GM23338 (cell line): ENCODE data around the gene FLOT2. TPM values are rescaled to one million over a fixed set of nuclear protein-coding genes. Genes with fewer than 3 reads are reported as not detected.

ENCODE experiments used
- ATAC-seq: fragments of 200-7000 bp; cut with Tn5 transposase; 3 replicates; pipeline ENCODE4 v1.9.1; 2020
- DNase-seq: peaks from one replicate; pipeline ENCODE4 v3.0.0-alpha.2; 2015; ENCODE audit warnings: low spot score
- H2AFZ ChIP-seq: fragments of 200-600 bp; sonication (generic); 2 replicates; pipeline ENCODE4 v1.8.0; 2016; ENCODE audit warnings: antibody characterized with exemption, mild to moderate bottlenecking, moderate library complexity
- H3F3A ChIP-seq: fragments of 200-600 bp; sonication (generic); replicated peaks from 2 replicates; pipeline ENCODE4 v1.8.0; 2017; ENCODE audit warnings: antibody characterized with exemption, mixed run types, low read depth
- H3K27ac ChIP-seq: fragments of 200-600 bp; sonication (generic); 2 replicates; pipeline ENCODE4 v1.6.1; 2016; ENCODE audit warnings: low read depth
- H3K27me3 ChIP-seq: fragments of 200-600 bp; sonication (generic); 2 replicates; pipeline ENCODE4 v1.8.0; 2016; ENCODE audit warnings: mild to moderate bottlenecking, mixed run types, moderate library complexity; ENCODE audit not compliant: insufficient read depth
- H3K36me3 ChIP-seq: fragments of 200-600 bp; sonication (generic); 2 replicates; pipeline ENCODE4 v1.8.0; 2016; ENCODE audit warnings: mild to moderate bottlenecking; ENCODE audit not compliant: insufficient read depth
- H3K4me1 ChIP-seq: fragments of 200-600 bp; sonication (generic); 2 replicates; pipeline ENCODE4 v1.8.0; 2016; ENCODE audit warnings: mild to moderate bottlenecking, moderate library complexity; ENCODE audit not compliant: insufficient read depth
- H3K4me2 ChIP-seq: fragments of 200-600 bp; sonication (generic); 2 replicates; pipeline ENCODE4 v1.7.1; 2017; ENCODE audit warnings: mixed run types
- H3K4me3 ChIP-seq: fragments of 200-600 bp; sonication (generic); 2 replicates; pipeline ENCODE4 v1.6.1; 2016; ENCODE audit warnings: mixed run types
- H3K79me2 ChIP-seq: fragments of 200-600 bp; sonication (generic); replicated peaks from 2 replicates; pipeline ENCODE4 v1.8.0; 2017; ENCODE audit warnings: mild to moderate bottlenecking; ENCODE audit not compliant: insufficient read depth
- H3K9me2 ChIP-seq: fragments of 200-600 bp; sonication (generic); 2 replicates; pipeline ENCODE4 v1.8.0; 2017; ENCODE audit not compliant: insufficient read depth
- H4K20me1 ChIP-seq: fragments of 200-600 bp; sonication (generic); replicated peaks from 2 replicates; pipeline ENCODE4 v1.8.0; 2017; ENCODE audit warnings: mild to moderate bottlenecking; ENCODE audit not compliant: insufficient read depth
- H3K27ac Mint-ChIP-seq: 2 replicates; pipeline ENCODE4 v1.8.0; 2020; ENCODE audit warnings: inconsistent platforms, mild to moderate bottlenecking, moderate library complexity, mixed read lengths
- H3K27me3 Mint-ChIP-seq: 3 replicates; pipeline ENCODE4 v1.8.0; 2022; ENCODE audit warnings: low read depth, mild to moderate bottlenecking, moderate library complexity, mixed read lengths, inconsistent platforms; ENCODE audit not compliant: insufficient read depth, poor library complexity
- H3K36me3 Mint-ChIP-seq: 3 replicates; pipeline ENCODE4 v1.8.0; 2021; ENCODE audit warnings: low read depth, mild to moderate bottlenecking, inconsistent platforms, moderate library complexity, mixed read lengths
- H3K4me1 Mint-ChIP-seq: 3 replicates; pipeline ENCODE4 v1.8.0; 2020; ENCODE audit warnings: mild to moderate bottlenecking, inconsistent platforms, mixed read lengths
- H3K4me3 Mint-ChIP-seq: 3 replicates; pipeline ENCODE4 v1.8.0; 2021; ENCODE audit warnings: moderate library complexity, mild to moderate bottlenecking, inconsistent platforms, mixed read lengths
- H3K9me3 Mint-ChIP-seq: 3 replicates; pipeline ENCODE4 v1.8.0; 2020; ENCODE audit warnings: moderate library complexity, mild to moderate bottlenecking, inconsistent platforms, mixed read lengths
- CREB1 ChIP-seq: fragments of 250-450 bp; sonication (Bioruptor Pico); IDR thresholded peaks from 2 replicates; pipeline ENCODE4 v1.5.0; 2020; ENCODE audit warnings: low read depth, mild to moderate bottlenecking, moderate library complexity
- CTCF ChIP-seq, 2 experiments: fragments of 200-600 bp in 1 of 2; sonication (generic) in 1 of 2; conservative IDR thresholded peaks; 2 replicates each; pipeline versions ENCODE4 v1.5.1 to v1.6.1; 2016 to 2017; ENCODE audit warnings: antibody characterized with exemption in 2 of 2, low read depth in 2 of 2, mild to moderate bottlenecking in 2 of 2, moderate library complexity in 1 of 2
- EZH2phosphoT487 ChIP-seq: fragments of 200-600 bp; sonication (generic); IDR thresholded peaks from one replicate; pipeline ENCODE4 v1.8.1; 2018; ENCODE audit warnings: antibody characterized with exemption; ENCODE audit not compliant: unreplicated experiment
- JUNB ChIP-seq: IDR thresholded peaks from one replicate; pipeline ENCODE4 v1.6.1; 2016; ENCODE audit warnings: antibody characterized with exemption; ENCODE audit not compliant: unreplicated experiment
- NANOG ChIP-seq: IDR thresholded peaks from 2 replicates; pipeline ENCODE4 v1.6.1; 2016; ENCODE audit warnings: antibody characterized with exemption, borderline replicate concordance
- POLR2AphosphoS5 ChIP-seq: IDR thresholded peaks from 2 replicates; pipeline ENCODE4 v1.6.1; 2016; ENCODE audit warnings: antibody characterized with exemption, low read depth
- REST ChIP-seq: IDR thresholded peaks from one replicate; pipeline ENCODE4 v1.6.1; 2018; ENCODE audit warnings: antibody characterized with exemption; ENCODE audit not compliant: unreplicated experiment
- STAT1 ChIP-seq: IDR thresholded peaks from one replicate; pipeline ENCODE4 v1.6.1; 2016; ENCODE audit warnings: antibody characterized with exemption; ENCODE audit not compliant: unreplicated experiment
- ZNF114 ChIP-seq: fragments of 250-450 bp; sonication (Bioruptor Pico); IDR thresholded peaks from 2 replicates; pipeline ENCODE4 v1.5.0; 2020; ENCODE audit warnings: mild to moderate bottlenecking, moderate library complexity
- ZNF331 ChIP-seq: fragments of 250-450 bp; sonication (Bioruptor Pico); IDR thresholded peaks from 2 replicates; pipeline ENCODE4 v1.5.0; 2020; ENCODE audit warnings: low read depth, mild to moderate bottlenecking, moderate library complexity
- ZNF462 ChIP-seq: fragments of 250-450 bp; sonication (Bioruptor Pico); IDR thresholded peaks from 2 replicates; pipeline ENCODE4 v1.5.0; 2020; ENCODE audit warnings: mild to moderate bottlenecking, moderate library complexity
- polyA plus RNA-seq: library from polyadenylated mRNA; unstranded; fragments of >200 nt; fragmentation: Nextera tagmentation; extraction: Ambion mirVana; gene quantifications from 2 replicates; pipeline ENCODE4 v1.2.1, GENCODE V29; 2016
- total RNA-seq: library from RNA; depleted of rRNA; stranded (reverse); fragments of >200 nt; shearing (Covaris generic); gene quantifications from 2 replicates; pipeline ENCODE4 v1.2.3, GENCODE V29; 2014
- TF ChIP-seq, protein P1 (sequence below): IDR thresholded peaks from 2 replicates; pipeline ENCODE4 v1.6.1; 2016; ENCODE audit warnings: antibody characterized with exemption

FLOT2 gene
- total and polyA plus RNA-seq, 2 experiments from 2014 or later: 49.8 to 66.1 TPM

GRCh38 chr17:28887871-28888471 lies 9.6 kb downstream of the FLOT2 start (continued):
- no peak for TF ChIP-seq POLR2AphosphoS5
- no peak for TF ChIP-seq NANOG
- TF ChIP-seq ZNF331 (CRISPR knock-in tag): no peak
- TF ChIP-seq CREB1: no peak
- TF ChIP-seq JUNB: no peak
- TF ChIP-seq STAT1: no peak
- TF ChIP-seq ZNF114: no peak
- TF ChIP-seq, protein P1, sequence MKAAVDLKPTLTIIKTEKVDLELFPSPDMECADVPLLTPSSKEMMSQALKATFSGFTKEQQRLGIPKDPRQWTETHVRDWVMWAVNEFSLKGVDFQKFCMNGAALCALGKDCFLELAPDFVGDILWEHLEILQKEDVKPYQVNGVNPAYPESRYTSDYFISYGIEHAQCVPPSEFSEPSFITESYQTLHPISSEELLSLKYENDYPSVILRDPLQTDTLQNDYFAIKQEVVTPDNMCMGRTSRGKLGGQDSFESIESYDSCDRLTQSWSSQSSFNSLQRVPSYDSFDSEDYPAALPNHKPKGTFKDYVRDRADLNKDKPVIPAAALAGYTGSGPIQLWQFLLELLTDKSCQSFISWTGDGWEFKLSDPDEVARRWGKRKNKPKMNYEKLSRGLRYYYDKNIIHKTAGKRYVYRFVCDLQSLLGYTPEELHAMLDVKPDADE: no peak
- no peak for TF ChIP-seq CTCF (conservative IDR thresholded peaks at IDR 0.05; ENCODE audit: low read depth in 2 of 2)
- no peak for TF ChIP-seq EZH2phosphoT487

DNA sequence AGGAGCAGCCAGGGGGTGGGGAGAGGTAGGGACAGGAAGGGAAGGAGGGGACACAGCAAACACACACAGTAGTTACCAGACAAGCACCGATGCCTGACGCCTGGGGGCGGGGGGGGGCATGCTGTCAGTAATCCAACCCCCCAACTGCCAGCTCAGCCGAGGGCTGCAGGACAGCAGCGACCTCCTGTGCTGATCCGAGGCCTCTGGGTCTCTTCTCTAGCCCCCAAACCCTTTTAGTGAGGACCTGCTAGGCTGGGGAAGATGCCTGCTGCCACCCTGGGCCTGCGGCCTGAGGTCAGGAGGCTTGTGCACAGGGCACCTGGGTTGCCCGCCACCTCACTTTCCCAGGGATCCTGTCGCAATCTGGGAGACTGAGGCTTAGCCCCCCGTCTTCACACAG lies 11.6 kb downstream of the FLOT2 start:
- Mint-ChIP-seq H3K9me3 (no peaks in the 10 kb centered on the region), H3K27ac (no peak overlapping the region)
- no peak overlapping the region for H3K4me2 ChIP-seq
- no peak for TF ChIP-seq CREB1
- TF ChIP-seq REST: no peak
- TF ChIP-seq ZNF331 (CRISPR knock-in tag): no peak
- TF ChIP-seq JUNB: no peak
- TF ChIP-seq ZNF462 (CRISPR knock-in tag): no peak
- TF ChIP-seq POLR2AphosphoS5: no peak
- TF ChIP-seq ZNF114: no peak
- TF ChIP-seq STAT1: no peak

More for the DNA sequence above, 11.6 kb downstream of the FLOT2 start:
- no peaks in the 10 kb centered on the region; the same call in 1 of the 2 replicates for H3K36me3 ChIP-seq
- Mint-ChIP-seq H3K4me1 (peaks cover 18% of the 10 kb centered on the region), H3K27me3 (peaks cover 17% of the 10 kb centered on the region), H3K4me3 (no peak overlapping the region), H3K36me3 (peaks cover 43% of the 10 kb centered on the region)
- H3K27me3 ChIP-seq: no peaks in the 10 kb centered on the region
- H3K4me3 ChIP-seq: no peak overlapping the region
- DNase-seq (no peak), ATAC-seq (no peak)
- peaks cover 7% of the 10 kb centered on the region for H3K4me1 ChIP-seq
- no peaks in the 10 kb centered on the region for H3K9me2 ChIP-seq
- no peaks in the 10 kb centered on the region; the same call in 1 of the 2 replicates for H4K20me1 ChIP-seq
- no peak overlapping the region for H2AFZ ChIP-seq
- H3F3A ChIP-seq: no peaks in the 10 kb centered on the region
- no peak overlapping the region for H3K27ac ChIP-seq
- H3K79me2 ChIP-seq: no peaks in the 10 kb centered on the region
